Endothelial cell of umbilical vein (primary cell): ENCODE data around the gene SNX2.

Experiments
- CTCF ChIP-seq, 2 donors: IDR thresholded peaks; 1 replicate in 1 of 2; 2 replicates in 1 of 2; pipeline ENCODE4 v1.5.1; 2011; ENCODE audit warnings: low read length in 2 of 2, mild to moderate bottlenecking in 2 of 2, moderate library complexity in 2 of 2, control low read depth in 1 of 2, inconsistent platforms in 1 of 2, low read depth in 1 of 2; ENCODE audit not compliant: insufficient read depth in 1 of 2; ENCODE audit errors: extremely low read depth in 1 of 2
- EZH2 ChIP-seq: IDR thresholded peaks from 2 replicates; pipeline ENCODE4 v1.6.1; 2012; ENCODE audit warnings: borderline replicate concordance, low read depth, mild to moderate bottlenecking, moderate library complexity, low read length, inconsistent platforms; ENCODE audit not compliant: severe bottlenecking
- MAX ChIP-seq: IDR thresholded peaks from 2 replicates; pipeline ENCODE4 v1.6.1; 2011; ENCODE audit not compliant: insufficient read depth, insufficient read length
- POLR2A ChIP-seq: IDR thresholded peaks from 2 replicates; pipeline ENCODE4 v1.6.1; 2012; ENCODE audit warnings: low read depth, mild to moderate bottlenecking, control low read depth, low read length
- POLR2AphosphoS5 ChIP-seq: IDR thresholded peaks from 2 replicates; pipeline ENCODE4 v1.6.1; 2012; ENCODE audit warnings: low read depth, mild to moderate bottlenecking, control low read depth, low read length, moderate library complexity; ENCODE audit not compliant: insufficient read depth

- TF ChIP-seq EZH2 (no peak), CTCF (IDR thresholded peaks at IDR 0.05; ENCODE audit: extremely low read depth in 1 of 2, insufficient read depth in 1 of 2, low read depth in 1 of 2, low read length in 2 of 2) (no peak), MAX (no peak), POLR2A (no peak), POLR2AphosphoS5 (no peak)
Observed at GRCh38 chr5:122816756-122817155, 41.9 kb downstream of the SNX2 start.
